Measurements from ENCODE around the gene CFAP410.

DNA sequence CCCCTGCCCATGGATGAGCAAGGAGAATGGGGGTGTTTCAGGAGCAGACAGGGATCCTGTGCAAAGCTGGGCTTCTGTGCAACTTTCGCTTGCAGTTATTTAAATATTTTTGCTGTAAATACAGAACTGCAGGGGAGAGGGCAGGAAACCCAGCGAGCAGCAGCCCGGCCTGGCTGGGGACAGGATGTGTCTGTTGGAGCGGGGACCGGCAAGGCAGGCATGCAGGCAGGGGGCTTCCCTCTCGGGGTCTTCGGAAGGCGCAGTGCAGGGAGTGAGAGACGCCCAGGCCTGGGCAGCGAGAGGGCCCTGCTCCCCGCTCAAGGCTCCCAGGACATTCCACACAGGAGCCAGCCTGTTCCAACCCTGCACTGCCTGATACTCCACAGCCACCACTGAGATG lies 55.2 kb downstream of the CFAP410 start:
- TF ChIP-seq POLR2A (IDR thresholded peaks at IDR 0.05) (no peak), POLR2AphosphoS5 (IDR thresholded peaks at IDR 0.05) (no peak)

Data from prostate gland (tissue), 1 donor.